Muscle of back (tissue), 11 donors: Measurements from ENCODE around the gene ABLIM2. TPM values are rescaled to one million over a fixed set of nuclear protein-coding genes. Genes with fewer than 3 reads are reported as not detected.
"Not testable (repeated sequence)": the region's sequence is repeated elsewhere in the genome, so short reads cannot be mapped to it uniquely, and the experiment has no call there.

Source experiments
- DNase-seq, 3 donors: peaks; one replicate each; pipeline versions ENCODE4 v3.0.0 to v3.0.0-alpha.2; 2013
- polyA plus RNA-seq, 10 donors: library from polyadenylated mRNA; unstranded; fragments of 120-200 nt; gene quantifications; one replicate each; pipeline ENCODE4 v1.2.1, GENCODE V29; 2013; ENCODE audit not compliant: insufficient read length in 10 of 10

ABLIM2 gene
- polyA plus RNA-seq, 10 donors = 2.5 to 20.6 (median 10.3) TPM

DNA sequence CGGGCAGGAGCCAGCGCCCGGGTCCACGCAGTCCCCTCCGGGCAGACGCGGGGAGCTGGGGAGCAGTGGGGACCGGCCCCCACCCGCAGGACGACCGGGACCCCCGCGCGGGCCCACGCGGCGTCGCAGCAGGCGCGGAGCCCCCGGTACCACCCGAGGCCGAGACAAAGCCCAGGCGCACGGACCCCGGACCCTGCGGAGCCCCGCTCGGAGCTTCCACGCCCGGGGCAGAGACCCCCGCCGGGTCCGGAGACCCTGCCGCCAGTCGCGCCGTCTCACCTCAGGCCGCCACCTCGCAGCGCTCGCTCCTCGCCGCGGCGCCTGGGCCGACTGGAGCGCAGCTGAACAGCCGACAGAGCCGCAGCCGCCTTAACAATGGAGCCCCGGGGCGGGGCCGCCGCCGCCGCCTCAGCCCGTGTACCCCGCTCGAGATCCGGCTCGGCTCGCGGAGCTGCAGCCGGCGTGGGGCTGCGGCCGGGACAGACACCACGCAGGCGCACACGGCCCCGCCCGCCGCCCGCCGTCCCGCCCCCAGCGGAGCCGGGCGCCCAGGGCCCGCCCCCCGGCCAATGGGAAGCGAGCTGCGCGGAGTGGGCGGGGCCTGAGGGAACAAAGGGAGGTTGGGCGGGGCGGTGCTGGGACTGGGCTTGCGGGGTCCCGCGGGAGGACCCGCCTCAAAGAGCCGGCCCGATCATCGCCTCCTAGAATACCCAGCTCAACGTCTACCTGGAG is 219.1 kb downstream of the ABLIM2 start, which contains the start of gene AFAP1:
Gene AFAP1, minus strand, starts transcription at position 485 of the 732 bp plus-strand sequence. CDS start 67,783 bp downstream, outside the sequence.
- DNase-seq = peak; percentile 90 to 95 (median 92)

DNA sequence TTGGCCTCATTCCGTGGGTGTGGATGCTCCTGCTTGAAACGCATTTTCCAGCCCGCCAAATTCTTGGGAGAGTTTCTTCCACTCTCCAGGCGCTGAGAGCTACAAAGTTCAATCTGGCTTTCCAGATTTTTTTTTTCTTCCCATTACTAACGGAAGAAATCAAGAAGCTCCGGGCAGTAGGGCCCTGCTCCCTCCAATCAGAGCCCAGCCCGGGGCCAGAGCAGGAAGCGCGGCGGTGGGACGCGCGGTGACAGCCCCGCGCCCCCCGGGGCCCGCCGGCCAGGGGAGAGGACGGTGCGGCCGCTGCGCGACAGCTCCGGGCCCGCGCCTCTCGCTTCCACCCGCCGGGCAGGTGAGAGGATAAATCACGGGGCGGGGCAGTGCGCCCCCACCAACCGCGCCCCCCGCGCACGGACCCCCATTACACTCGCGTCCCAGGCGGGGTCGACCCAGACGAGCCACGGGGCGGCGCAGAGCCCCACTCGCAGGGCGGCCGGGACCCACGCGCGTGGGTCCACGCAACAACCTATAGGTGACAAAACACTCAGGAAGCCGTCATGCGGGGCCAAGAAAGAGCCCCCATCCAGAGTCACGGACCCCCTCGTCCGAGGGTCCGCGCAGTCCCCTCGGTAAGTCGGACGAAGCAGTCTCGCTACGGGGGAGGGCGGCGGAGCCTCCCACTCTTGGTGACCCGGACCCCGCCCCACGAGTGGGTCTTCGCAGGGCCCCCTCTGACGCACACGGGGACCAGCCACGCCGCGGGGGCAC is 219.8 kb downstream of the ABLIM2 start:
- peak; percentile 33 to 67 (median 55) for DNase-seq

DNA sequence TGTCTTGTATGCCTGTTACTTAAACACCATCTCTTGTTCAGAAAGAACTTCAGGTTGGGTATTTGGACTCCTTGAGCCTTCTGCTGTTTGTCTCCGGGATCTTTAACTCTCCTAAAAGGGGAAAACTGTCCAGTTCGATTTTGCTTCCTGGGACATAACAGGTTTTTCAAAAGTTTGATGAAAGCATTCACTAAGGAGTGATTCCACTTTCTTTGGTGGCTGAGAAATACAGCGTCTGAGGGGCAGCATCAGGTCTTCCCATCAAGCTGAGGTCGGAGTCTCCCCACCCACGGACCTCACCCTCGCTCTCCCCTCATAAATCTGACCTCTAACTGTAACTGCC is 220.4 kb downstream of the ABLIM2 start:
- DNase-seq = peak in 2 of 3 donors; percentile 27 to 84

DNA sequence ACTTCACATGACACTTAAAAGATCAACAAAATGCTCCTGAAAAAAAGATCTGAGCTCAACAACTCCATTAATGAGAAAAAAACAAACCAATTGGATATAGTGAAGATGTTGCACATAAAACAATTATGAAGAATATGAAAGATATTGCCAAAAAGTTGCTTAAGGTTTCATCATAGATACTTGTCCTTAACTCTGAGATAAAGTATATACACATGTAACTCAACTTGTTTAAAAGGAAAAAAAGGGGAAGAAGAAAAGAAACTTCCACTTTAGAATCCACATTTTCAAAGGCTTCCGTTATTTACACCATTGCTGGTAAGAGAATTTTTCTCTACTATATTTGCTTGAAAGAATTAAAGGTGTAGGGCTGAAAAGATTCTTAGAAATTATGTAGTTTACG is 221.6 kb downstream of the ABLIM2 start:
- DNase-seq = no peak

DNA sequence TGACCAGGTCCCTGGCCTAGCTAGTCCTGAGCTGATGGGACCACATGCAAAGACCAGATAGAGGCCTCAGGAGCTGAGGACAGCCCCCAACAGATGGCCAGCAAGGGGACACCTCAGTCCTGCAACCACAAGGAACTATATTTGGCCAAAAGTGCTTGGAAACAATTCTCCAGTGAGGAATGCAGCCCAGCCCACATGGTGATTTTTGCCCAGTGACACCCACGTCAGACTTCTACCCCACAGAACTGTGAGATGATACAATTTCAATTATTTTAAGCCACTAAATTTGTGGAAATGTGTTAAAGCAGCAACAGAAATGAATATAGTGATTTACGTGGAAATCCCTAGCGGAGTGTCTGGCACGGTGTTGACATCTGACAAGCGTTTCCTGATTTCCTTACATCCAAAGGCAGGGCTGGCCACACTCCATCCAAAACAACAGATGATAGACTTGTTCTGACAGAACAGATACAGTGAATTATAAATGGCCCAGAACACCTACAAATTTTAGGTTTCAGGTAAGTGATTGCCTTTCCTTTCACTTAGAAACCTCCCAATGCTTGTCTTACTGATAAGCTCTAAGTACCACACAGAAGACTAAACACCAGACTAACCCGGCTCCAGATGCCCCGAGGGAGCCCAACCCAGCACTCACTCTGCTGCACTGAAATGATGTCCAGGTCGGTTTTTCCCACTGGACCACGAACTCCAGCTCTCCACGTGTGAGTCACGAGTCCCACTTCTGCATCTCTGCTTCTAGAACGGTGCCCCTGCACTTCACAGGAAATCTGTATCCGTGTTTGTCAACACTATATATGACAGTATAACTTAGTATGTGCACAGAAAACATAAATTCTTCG is 224.7 kb downstream of the ABLIM2 start:
- no peak for DNase-seq

DNA sequence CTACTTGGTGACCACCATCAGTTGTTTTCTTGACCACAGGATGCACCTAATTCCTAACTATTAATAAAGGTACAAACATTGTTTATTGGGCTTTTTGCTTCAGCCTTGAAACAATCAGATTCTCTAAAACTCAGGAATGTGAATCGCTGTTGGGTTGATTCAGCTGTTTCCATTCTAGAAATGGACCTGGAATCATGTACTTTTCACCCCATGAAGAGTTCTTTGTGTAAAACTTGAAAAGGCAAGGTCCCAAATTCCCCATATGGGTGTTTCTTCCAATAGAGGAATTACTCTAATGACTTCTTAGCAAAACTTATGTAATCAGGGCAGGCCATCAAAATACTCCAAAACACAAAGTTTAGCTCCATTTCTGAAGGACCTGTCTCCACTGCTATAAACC is 226.3 kb downstream of the ABLIM2 start:
- peak in 1 of 3 donors; percentile 54 for DNase-seq

DNA sequence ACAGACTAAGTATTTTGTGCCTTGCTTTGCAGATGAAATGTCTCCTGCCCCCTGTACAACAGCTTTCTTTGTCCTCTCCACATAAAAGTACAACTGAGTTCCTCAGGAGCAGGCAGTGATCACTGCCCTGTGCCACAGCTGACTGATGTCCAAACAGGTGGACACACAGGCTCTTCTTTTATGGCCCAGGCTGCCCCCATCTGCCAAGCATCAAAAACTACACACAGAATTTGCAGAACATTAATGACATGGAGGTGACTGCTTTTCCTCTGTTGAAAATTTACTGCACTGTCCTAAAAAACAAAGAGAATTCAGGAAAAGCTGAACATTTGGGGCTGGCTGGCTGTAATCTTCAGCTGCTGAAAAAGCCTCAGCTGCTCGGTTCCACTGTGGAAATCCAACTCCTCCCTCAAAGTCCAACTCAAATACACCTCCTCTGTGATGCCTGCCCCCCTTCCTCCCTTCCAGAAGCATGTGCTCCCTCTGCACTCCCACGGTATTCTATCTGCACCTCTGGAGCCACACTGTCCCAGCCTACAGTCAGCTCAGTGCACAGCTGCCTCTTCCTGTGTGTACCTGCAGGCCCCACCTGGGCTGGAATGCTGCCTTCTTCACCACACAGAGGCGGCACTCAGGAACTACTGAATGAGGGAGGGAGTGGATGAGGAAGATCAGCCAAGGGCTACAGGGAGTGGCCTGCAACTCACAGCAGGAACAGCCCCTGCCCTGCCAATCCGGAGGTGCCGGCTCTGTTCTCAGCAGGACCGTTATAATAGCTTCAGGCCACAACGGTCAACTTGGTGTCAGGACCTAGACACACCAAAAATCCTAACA is 229.3 kb downstream of the ABLIM2 start:
- DNase-seq = peak in 2 of 3 donors; percentile 53 to 72

DNA sequence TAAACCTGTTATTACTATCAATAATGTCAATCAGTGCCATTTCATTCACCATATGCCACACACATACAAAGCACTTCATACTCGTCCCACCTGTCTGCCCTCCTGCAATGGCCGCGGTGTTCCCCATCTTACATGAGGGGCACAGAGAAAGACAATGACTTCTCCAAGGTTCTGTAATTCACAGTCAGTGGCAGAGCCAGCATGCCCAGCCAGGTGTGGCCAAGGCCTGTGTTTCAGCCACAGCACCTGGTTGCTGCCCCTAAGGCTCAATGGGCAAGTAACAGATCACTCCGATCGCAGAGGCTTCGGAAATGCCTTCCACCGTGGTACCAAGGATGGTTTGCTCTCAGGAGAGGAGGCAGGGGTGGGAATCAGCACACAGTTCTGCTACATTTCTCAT is 229.9 kb downstream of the ABLIM2 start:
- DNase-seq = no peak

DNA sequence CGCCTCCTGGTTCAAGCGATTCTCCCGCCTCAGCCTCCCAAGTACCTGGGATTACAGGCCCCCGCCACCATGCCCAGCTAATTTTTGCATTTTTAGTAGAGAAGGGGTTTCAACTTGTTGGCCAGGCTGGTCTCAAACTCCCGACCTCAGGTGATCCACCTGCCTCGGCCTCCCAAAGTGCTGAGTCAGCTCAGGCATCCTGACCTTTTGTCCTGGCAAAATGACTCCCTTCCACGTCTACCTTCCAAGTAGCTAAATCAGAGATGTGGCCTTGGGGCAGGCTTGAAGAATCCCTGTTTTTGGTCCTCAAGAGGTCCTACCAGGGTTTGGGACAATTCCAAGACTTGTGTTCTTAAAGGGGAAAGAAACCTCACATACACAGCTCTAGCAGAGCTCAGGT is 231.8 kb downstream of the ABLIM2 start:
- no peak for DNase-seq

DNA sequence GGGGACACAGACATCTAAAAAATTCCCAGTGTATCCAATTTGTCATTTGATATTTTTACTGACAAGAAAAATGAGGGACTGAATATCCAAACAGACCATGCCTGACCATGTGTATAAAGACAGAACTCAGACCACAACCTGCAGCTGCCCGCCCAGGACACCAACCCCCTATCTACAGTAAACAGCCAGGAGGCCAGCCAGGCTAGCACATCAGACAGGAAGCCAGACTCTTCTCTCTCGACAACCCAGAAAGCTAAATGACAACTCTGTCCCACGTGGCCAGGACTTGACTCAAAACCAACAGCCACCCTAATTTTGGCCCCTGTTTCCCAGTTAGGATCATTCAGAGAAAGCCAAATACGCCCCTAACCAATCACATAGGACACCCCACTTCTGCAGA is 234.0 kb downstream of the ABLIM2 start:
- no peak for DNase-seq

DNA sequence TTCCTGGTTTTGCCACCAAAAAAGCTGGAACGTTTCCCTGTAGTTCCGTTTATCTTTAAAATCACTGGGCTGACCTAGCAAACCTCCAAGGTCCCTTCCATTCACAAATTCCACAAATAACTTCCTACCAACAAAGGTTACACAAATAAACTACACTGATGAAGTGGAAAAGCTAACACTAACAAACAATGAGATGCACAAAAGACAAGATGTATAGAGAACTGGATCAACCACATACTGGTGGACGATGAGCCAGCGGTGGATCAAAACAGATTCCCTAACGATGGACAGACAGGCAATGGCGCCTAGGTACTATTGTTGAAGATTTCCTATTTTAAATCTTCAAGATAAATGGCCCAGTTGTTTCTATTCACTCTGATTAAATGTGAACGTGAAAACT is 234.4 kb downstream of the ABLIM2 start:
- DNase-seq = no peak

DNA sequence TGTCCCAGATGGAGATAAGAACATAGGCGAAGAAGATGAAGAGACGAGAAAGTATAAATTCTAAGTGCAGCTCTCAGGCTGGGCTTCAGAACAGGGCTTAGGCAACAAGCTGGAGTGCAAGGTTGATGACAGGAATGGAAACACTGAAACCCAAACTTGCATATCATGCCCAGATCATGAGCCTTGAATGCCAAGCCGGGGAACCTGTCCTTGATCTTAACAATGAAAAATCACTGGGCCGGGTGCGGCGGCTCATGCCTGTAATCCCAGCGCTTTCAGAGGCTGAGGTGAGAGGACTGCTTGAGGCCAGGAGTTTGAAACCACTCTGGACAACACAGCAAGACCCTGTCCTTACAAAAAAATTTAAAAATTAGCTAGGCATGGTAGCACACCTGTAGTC is 236.1 kb downstream of the ABLIM2 start:
- DNase-seq = no peak

DNA sequence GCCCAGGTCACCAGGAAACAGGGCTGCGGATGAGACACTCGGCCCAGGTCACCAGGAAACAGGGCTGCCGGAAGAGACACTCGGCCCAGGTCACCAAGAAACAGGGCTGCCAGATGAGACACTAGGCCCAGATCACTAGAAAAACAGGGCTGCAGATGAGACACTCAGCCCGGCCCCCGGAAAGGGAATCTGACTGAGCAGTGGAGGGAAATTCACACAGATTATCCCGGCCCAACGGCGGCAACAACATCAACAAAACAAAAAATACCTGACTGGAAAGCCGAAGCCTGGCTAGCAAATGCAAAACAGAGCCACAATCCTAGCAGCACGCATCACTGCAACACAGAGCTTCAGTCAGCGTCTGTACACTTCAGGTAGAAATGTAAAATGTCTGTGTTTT is 239.6 kb downstream of the ABLIM2 start:
- DNase-seq = no peak

DNA sequence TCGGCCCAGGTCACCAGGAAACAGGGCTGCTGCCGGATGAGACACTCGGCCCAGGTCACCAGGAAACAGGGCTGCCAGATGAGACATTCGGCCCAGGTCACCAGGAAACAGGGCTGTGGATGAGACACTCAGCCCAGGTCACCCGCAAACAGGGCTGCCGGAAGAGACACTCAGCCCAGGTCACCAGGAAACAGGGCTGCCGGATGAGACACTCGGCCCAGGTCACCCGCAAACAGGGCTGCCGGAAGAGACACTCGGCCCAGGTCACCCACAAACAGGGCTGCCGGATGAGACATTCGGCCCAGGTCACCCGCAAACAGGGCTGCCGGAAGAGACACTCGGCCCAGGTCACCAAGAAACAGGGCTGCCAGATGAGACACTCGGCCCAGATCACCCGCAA is 240.4 kb downstream of the ABLIM2 start:
- DNase-seq = not testable (repeated sequence)

DNA sequence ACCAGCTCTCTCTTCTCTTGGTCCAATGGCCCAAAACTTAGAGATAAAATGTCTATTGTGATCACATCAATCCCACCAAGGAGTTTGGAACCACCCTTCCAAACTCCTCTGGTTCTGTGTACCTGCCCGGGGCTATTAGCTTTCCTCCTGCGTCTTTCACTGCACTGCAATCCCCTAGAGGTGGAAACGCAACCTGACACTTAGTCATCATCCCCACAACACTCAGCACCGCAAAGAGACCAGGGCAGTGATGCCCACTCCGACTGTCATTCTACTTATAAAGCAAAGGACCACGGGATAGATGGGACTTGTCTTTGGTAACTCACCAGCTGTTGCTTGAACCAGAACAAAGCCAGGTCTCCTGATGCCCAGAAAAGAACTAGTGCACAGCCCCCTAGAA is 240.9 kb downstream of the ABLIM2 start:
- no peak for DNase-seq

DNA sequence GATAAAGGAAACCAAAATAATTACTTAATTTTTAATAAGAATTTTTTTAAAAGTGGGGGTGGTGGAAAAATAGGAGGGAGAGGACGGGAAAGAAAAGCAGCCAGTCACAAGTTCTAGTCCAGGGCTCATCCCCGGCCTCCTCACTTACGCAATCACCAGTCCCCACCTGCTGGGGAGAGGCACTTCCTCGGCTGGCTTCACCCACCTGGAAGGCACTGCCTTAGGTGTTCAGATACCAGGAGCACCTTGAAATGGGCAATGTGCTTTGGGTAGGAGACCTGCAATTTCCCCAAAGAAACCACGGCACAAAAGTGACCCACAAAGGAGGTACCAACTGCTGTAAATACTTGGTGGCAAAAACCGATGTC is 242.8 kb downstream of the ABLIM2 start:
- no peak for DNase-seq

Other genes with a start within 250 kb of the ABLIM2 start
- gene AFAP1, start 219.0 kb downstream of the ABLIM2 start, polyA plus RNA-seq = 10 to 100 TPM; 31.0 to 46.2 (median 34.6) TPM
- 10 to 100 TPM in 4 of 10 donors, 1 to 10 TPM in 6; 5.9 to 24.5 (median 8.0) TPM for gene SH3TC1, start 40.5 kb upstream of the ABLIM2 start, polyA plus RNA-seq
- 10 to 100 TPM; 29.5 to 69.5 (median 51.7) TPM for gene HTRA3, start 110.9 kb upstream of the ABLIM2 start, polyA plus RNA-seq